ENCODE data around the gene TENM3.

Gene TENM3

GRCh38 chr4:182643801-182644682 lies 400.8 kb downstream of the TENM3 start:
- DNase-seq: no peak

- no peak for DNase-seq
These were observed 401.5 kb downstream of the TENM3 start for GRCh38 chr4:182644683-182645050.

DNA sequence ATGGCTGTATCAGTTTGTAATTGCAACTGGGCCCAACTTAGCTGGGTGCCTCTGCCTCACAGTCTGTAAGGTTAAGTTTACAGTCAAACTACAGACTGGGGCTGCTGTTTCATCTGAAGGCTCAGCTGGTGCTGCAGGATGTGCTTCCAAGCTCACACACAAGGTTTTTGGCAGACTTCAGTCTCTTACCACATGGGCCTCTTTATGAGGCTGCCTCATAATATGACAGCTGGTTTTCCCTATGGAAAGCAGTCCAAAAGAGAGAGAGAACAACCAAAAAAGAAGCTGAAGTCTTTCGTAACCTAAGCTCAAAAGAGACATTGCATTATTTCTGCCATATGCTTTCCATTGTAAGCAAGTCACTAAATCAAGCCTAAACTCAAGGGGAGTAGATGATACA lies 402.3 kb downstream of the TENM3 start:
- DNase-seq: no peak

DNA sequence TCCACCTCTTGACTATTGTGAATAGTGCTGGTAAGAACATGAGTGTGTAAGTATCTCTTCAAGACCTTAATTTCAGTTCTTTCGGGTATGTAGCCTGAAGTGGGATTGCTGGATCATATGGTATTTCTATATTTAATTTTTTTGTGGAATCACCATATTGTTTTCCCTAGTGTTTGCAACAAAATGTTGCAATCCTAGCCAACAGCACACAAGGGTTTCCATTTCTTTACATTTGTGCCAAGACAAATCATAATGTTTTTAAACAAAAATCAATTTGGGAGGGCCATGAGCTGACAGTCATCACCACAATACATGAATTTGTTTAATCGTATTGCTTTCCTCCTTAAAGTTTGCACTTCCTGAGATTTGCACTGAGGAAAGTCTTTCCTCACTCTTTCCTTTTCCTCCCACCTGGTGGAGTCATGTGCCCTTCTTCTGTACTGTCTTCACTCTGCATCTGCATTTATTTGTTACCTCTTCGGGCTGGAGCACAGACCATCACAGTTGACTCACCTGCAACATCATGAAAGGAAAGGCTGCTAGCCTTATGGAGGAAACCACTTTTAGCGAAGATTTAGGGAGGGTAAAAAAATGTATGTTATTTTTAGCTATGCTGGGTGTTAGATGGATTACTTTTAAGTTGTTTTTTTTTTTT lies 404.6 kb downstream of the TENM3 start:
- DNase-seq: no peak

DNA sequence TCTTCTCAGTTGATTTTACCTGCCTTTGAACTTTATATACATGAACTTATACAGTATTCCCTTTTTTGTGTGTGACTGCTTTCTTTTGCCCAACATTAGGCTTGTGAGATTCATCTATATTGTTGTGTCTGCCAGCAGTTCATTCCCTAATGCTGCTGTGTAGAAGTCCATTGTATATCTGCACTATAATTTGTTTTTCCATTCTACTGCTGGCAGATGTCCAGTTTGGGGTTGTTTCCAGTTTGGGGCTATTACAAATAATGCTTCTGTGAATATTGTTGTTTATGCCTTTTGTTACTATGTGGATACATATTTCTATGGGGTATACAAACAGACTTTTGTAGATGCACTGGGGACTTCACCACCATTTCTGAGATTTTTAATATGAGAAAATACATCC lies 405.6 kb downstream of the TENM3 start:
- no peak for DNase-seq

DNA sequence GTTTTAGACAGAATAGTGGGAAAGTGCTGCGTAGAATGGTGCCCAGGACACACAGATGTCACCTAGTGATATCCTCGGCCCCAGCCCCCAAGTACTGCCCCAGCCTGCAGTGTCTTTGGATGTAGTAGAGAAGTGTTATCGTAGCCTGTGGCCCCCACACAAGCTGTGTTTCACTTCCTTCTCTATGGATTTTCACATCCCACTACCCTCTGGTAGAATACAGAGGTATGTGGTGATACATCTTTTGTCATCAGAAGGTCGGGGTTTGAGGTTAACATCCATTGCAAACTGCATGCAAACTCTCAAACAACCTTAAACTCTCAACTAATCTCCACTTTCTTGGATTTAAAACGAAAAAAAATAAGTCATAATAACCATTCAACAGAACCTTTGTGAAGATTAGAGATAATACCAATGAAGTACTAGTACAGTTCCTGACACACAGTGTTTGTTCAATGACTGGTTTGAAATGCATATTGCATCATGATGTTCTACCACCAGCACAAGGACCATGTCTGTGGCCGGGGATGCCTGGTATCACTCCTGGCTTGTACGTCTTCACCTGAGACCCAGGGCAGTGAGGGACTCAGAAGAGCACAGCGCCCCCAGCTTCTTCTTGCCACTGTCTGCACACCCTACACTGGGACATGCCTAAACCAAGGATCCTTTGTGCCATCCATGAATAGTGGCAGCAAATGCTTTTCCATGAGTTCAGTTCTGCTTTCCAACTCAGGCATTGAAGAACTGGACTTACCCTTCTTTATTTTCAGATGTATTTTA lies 406.7 kb downstream of the TENM3 start:
- DNase-seq: no peak

- no peak for DNase-seq
These were observed 410.4 kb downstream of the TENM3 start for GRCh38 chr4:182653596-182653995.

GRCh38 chr4:182655340-182655739 lies 412.1 kb downstream of the TENM3 start:
- DNase-seq: no peak

DNA sequence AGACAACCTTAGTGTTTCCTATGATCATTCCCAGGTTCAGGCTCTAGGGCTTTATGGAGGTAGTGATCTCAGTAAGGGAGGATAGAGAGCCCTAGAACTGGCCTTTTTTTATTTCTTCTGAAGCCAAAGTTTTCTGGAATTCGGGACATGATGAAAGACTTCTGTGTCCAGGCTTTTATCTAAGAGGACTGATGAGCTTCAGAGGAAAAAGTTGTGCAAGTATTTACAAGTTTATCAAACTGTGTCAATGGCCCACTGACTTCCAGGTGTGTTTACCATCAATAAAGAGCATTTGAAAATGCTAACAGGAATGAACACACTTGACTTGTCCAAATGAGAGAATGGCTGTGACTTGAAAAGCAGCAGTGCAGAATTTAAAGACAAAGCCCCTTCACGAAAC lies 419.3 kb downstream of the TENM3 start:
- DNase-seq: no peak

GRCh38 chr4:182671231-182671630 lies 428.0 kb downstream of the TENM3 start:
- no peak for DNase-seq

GRCh38 chr4:182671749-182672148 lies 428.5 kb downstream of the TENM3 start:
- no peak for DNase-seq

GRCh38 chr4:182678590-182678989 lies 435.4 kb downstream of the TENM3 start:
- DNase-seq: no peak

DNA sequence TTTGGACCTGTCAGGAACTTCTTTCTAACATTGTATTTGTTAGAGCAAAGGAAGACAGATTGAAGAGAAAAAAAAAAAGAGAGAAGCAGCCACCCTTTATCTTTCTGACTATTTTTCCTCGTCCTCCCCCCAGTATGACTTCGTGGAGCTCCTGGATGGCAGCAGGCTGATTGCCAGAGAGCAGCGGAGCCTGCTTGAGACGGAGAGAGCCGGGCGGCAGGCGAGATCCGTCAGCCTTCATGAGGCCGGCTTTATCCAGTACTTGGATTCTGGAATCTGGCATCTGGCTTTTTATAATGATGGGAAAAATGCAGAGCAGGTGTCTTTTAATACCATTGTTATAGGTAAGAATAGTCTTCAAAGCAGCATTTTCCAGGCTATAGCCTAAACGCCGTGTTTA lies 436.3 kb downstream of the TENM3 start:
- DNase-seq: no peak

DNA sequence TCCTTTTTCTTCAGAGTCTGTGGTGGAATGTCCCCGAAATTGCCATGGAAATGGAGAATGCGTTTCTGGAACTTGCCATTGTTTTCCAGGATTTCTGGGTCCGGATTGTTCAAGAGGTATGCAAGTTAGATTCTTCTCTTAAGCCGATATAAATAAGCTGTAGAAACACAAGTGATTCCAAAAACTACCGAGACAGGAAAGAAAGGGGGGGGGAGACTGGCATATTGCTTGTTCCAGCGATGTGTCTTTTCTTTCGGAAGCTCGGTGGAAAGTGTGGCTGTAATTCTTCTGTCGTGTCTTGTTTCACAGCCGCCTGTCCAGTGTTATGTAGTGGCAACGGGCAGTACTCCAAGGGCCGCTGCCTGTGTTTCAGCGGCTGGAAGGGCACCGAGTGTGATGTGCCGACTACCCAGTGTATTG lies 437.0 kb downstream of the TENM3 start:
- no peak for DNase-seq

- no peak for DNase-seq
These were observed 440.5 kb downstream of the TENM3 start for GRCh38 chr4:182683661-182684060.

DNA sequence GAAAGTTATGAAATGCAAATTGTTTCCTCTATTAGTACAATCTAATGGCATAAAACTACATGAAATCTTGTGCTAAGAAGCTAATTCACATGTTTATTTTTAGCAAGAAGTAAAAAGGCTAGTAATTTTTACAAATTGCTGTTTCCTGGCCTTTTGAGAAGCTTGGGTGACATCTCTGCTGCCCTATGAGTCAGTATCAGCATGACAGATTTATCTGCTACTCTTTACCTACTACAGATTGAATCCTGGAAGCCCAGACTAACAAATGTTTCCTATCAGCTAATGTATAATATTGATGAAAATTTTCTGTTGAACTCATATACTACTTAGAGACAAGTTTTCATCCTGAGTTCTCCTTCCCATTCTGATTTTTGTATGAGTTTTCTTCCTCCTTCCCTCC lies 441.6 kb downstream of the TENM3 start:
- DNase-seq: no peak

- no peak for DNase-seq
These were observed 444.9 kb downstream of the TENM3 start for GRCh38 chr4:182688081-182688480.

- no peak for DNase-seq
These were observed 451.3 kb downstream of the TENM3 start for GRCh38 chr4:182694551-182694950.

DNA sequence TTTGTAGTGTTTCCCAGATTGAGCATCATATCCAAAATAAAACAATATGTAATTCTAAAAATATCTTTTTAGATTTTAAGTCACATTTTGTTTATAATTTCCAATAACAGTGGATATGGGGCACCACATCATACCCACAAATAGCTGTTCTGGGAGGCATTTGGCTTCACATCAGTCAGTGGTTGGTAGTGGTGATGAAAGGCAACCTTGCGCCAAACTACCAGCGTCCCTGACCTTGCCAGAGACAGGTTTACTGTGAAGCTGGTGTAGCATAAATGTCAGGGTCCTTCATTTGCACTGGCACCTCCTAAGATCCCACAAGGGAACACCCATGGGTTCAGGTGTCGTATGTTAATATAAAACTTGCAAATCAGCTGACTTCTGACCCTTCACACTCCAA lies 451.8 kb downstream of the TENM3 start:
- no peak for DNase-seq

- DNase-seq: no peak
These were observed 452.6 kb downstream of the TENM3 start for GRCh38 chr4:182695842-182696241.

GRCh38 chr4:182697094-182697493 lies 453.9 kb downstream of the TENM3 start:
- DNase-seq: no peak

GRCh38 chr4:182698212-182698611 lies 455.0 kb downstream of the TENM3 start:
- DNase-seq: no peak

DNA sequence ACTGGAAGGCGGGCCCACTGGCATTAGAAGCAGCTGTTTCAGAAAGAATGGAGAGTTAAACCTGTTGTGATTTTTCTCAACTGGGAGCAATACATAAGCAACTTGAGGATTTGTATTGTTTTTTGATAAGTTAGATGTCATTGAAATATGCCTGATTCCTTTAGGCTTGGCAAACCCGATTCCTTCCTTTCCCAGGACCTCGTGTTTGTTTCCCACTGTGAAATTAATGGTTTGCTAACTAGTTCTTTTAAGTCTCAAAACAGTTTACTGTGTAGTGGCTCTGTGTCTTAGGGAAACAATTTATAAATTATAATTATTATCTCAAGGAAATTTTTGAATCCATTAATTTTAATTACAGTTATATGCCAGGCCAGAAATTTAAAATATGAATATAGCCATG lies 456.0 kb downstream of the TENM3 start:
- no peak for DNase-seq

GRCh38 chr4:182699795-182700194 lies 456.6 kb downstream of the TENM3 start:
- no peak for DNase-seq
